ENCODE data around the gene IL17RD.

GRCh38 chr3:57078635-57079473, 86.3 kb downstream of the IL17RD start:
- 0 out of 2 replicates have a peak, but pooled peaks have one; percentile 18 for TF ChIP-seq CTCF (conservative IDR thresholded peaks at IDR 0.05)
- TF ChIP-seq EZH2 (IDR thresholded peaks at IDR 0.05; ENCODE audit: low read depth) = no peak
